Testis (tissue), 3 donors: ENCODE data around the gene PLXDC2. TPM values are rescaled to one million over a fixed set of nuclear protein-coding genes. Genes with fewer than 3 reads are reported as not detected.

ENCODE experiments used
- DNase-seq: peaks from one replicate; pipeline ENCODE4 v3.0.0-alpha.2; 2019
- H3K27ac ChIP-seq, 2 donors: fragments of 200-600 bp; sonication (generic); one replicate each; pipeline ENCODE4 v1.5.1; 2019
- H3K27me3 ChIP-seq: fragments of 200-600 bp; sonication (generic); one replicate; pipeline ENCODE4 v1.5.1; 2019
- H3K36me3 ChIP-seq: fragments of 200-600 bp; sonication (generic); one replicate; pipeline ENCODE4 v1.5.1; 2017; ENCODE audit warnings: low read depth; ENCODE audit errors: missing control alignments
- H3K4me1 ChIP-seq: fragments of 200-600 bp; sonication (generic); one replicate; pipeline ENCODE4 v1.5.1; 2019
- H3K4me3 ChIP-seq, 2 donors: fragments of 200-600 bp; sonication (generic); one replicate each; pipeline ENCODE4 v1.5.1; 2017 to 2019
- H3K9me3 ChIP-seq: fragments of 200-600 bp; sonication (generic); one replicate; pipeline ENCODE4 v1.5.1; 2017
- POLR2A ChIP-seq: fragments of 450-650 bp; IDR thresholded peaks from one replicate; pipeline ENCODE4 v1.6.1; 2017; ENCODE audit warnings: antibody characterized with exemption, mild to moderate bottlenecking, moderate library complexity
- WGBS, 2 donors: methylation state at CpG; one replicate each; pipeline ENCODE4 v1.1.5; 2018; 5-methylcytosine and 5-hydroxymethylcytosine counted together
- intact Hi-C: fragments of 100-400 bp; cut with DNase I; formaldehyde crosslinking; loops from one replicate; pipeline ENCODE4 v1.15.1; 2023; ENCODE audit warnings: low total_unique reads
- polyA plus RNA-seq: library from polyadenylated mRNA; stranded (reverse); fragments of 350-450 nt; fragmentation: Illumina TruSeq; extraction: RNeasy Lipid Tissue Mini Kit (QIAGEN cat#74804); gene quantifications from one replicate; pipeline ENCODE4 v1.2.3, GENCODE V29; 2014; ENCODE audit warnings: low read depth, low replicate concordance; ENCODE audit not compliant: insufficient read depth
- total RNA-seq, 2 donors: library from RNA; depleted of rRNA; stranded (reverse); fragments of >200 nt; gene quantifications; one replicate each; pipeline ENCODE4 v1.2.3, GENCODE V29; 2016
- TF ChIP-seq, protein P1 (sequence below), 3 experiments: fragments of 450-650 bp in 2 of 3; fragments of 200-600 bp in 1 of 3; sonication (generic) in 1 of 3; IDR thresholded peaks; one replicate each; pipeline ENCODE4 v1.5.1; 2016 to 2019; ENCODE audit warnings: antibody characterized with exemption in 3 of 3, mild to moderate bottlenecking in 2 of 3, moderate library complexity in 1 of 3

Gene PLXDC2
- total and polyA plus RNA-seq, 3 donors from 2014 or later, result 27.5 to 81.7 (median 53.6) TPM

DNA sequence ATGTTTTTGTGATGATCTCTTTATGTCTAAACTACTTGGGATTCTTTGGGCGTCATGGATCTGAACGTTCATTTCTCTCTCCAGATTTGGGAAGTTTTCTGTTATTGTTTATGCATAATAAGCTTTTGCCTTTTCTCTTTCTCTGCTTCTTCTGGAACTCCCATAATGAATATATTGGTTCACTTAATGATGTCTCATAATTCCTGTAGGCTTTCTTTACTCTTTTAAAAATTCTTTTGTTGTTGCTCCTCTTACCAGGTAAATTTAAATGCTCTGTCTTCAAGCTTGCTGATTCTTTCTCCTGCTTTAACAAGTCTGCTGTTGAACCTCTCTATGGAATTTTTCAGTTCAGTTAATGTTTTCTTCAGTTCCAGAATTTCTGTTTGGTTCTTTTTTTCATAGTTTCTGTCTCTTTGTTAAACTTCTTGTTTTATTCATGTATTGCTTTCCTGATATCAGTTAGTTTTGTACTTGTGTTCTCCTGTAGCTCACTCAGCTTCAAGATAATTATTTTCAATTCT is 317.5 kb downstream of the PLXDC2 start:
- intact Hi-C loops, result no loop called here
- H3K27ac ChIP-seq, result no peak overlapping the region

DNA sequence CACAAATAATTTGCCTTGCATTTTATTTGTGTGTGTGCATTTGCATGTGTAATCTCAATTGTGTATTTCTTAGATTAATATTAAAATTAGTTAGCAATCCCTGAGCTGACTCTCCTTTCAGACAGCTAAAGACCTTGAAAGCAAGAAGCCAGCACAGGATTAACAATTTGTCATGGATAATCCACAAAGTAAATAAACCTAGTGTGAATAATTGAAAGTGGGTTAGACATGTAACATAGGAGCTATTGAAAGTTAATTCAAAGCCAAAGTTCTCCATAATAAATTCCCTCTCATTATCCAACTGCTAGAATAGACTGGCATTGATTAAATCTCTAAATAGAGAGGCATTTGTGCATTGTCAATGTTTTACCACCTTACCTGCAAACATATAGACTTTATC is 326.1 kb downstream of the PLXDC2 start:
- Histone ChIP-seq H3K4me1 (no peaks in the 10 kb centered on the region), H3K9me3 (no peaks in the 10 kb centered on the region), H3K4me3 (no peak overlapping the region), H3K27ac (no peak overlapping the region), H3K27me3 (no peaks in the 10 kb centered on the region), H3K36me3 (no peaks in the 10 kb centered on the region)
- TF ChIP-seq, protein P1, sequence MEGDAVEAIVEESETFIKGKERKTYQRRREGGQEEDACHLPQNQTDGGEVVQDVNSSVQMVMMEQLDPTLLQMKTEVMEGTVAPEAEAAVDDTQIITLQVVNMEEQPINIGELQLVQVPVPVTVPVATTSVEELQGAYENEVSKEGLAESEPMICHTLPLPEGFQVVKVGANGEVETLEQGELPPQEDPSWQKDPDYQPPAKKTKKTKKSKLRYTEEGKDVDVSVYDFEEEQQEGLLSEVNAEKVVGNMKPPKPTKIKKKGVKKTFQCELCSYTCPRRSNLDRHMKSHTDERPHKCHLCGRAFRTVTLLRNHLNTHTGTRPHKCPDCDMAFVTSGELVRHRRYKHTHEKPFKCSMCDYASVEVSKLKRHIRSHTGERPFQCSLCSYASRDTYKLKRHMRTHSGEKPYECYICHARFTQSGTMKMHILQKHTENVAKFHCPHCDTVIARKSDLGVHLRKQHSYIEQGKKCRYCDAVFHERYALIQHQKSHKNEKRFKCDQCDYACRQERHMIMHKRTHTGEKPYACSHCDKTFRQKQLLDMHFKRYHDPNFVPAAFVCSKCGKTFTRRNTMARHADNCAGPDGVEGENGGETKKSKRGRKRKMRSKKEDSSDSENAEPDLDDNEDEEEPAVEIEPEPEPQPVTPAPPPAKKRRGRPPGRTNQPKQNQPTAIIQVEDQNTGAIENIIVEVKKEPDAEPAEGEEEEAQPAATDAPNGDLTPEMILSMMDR (IDR thresholded peaks at IDR 0.05), result no peak
- no peak for TF ChIP-seq POLR2A
- intact Hi-C loops, result no loop called here
- no peak for DNase-seq

More for the DNA sequence above, 317.5 kb downstream of the PLXDC2 start:
- Histone ChIP-seq H3K36me3 (no peaks in the 10 kb centered on the region), H3K27me3 (no peaks in the 10 kb centered on the region), H3K4me3 (no peak overlapping the region), H3K9me3 (no peaks in the 10 kb centered on the region), H3K4me1 (no peaks in the 10 kb centered on the region)
- DNase-seq, result no peak
- TF ChIP-seq, protein P1 (IDR thresholded peaks at IDR 0.05), result no peak
- TF ChIP-seq POLR2A, result no peak
- WGBS, 2 donors, result 93 to 94% methylated on average over 2 of the region's 2 CpGs

GRCh38 chr10:20144268-20144667 is 328.0 kb downstream of the PLXDC2 start:
- Histone ChIP-seq H3K27ac (no peak overlapping the region), H3K36me3 (no peaks in the 10 kb centered on the region), H3K27me3 (no peaks in the 10 kb centered on the region), H3K4me3 (no peak overlapping the region), H3K4me1 (no peaks in the 10 kb centered on the region), H3K9me3 (no peaks in the 10 kb centered on the region)
- TF ChIP-seq POLR2A, result no peak
- TF ChIP-seq, protein P1 (IDR thresholded peaks at IDR 0.05), result no peak
- WGBS, 2 donors, result 90 to 96% methylated on average over 1 of the region's 1 CpG
- intact Hi-C loops, result no loop called here
- no peak for DNase-seq

- intact Hi-C loops, result no loop called here
- no peak for TF ChIP-seq POLR2A
- TF ChIP-seq, protein P1 (IDR thresholded peaks at IDR 0.05), result no peak
- no peak for DNase-seq
- whole genome bisulfite sequencing, 2 donors, result 95% methylated on average over 2 of the region's 2 CpGs
- Histone ChIP-seq H3K9me3 (no peaks in the 10 kb centered on the region), H3K36me3 (no peaks in the 10 kb centered on the region), H3K4me3 (no peak overlapping the region), H3K27ac (no peak overlapping the region), H3K4me1 (no peaks in the 10 kb centered on the region), H3K27me3 (no peaks in the 10 kb centered on the region)
Observed at GRCh38 chr10:20146004-20146403, 329.8 kb downstream of the PLXDC2 start.

GRCh38 chr10:20147684-20148083 is 331.5 kb downstream of the PLXDC2 start:
- no peaks in the 10 kb centered on the region for H3K36me3 ChIP-seq
- no peak overlapping the region for H3K27ac ChIP-seq
- WGBS, 2 donors, result 95 to 97% methylated on average over 2 of the region's 2 CpGs
- intact Hi-C loops, result no loop called here
- no peaks in the 10 kb centered on the region for H3K9me3 ChIP-seq
- H3K4me1 ChIP-seq, result no peaks in the 10 kb centered on the region
- TF ChIP-seq, protein P1 (IDR thresholded peaks at IDR 0.05), result no peak
- TF ChIP-seq POLR2A, result no peak
- H3K4me3 ChIP-seq, result no peak overlapping the region
- DNase-seq, result no peak
- no peaks in the 10 kb centered on the region for H3K27me3 ChIP-seq
